C4-2B (cell line): Measurements from ENCODE around the gene RYR3.

ENCODE experiments used
- ZFX ChIP-seq: fragments of 450-650 bp; IDR thresholded peaks from 2 replicates; pipeline ENCODE4 v1.6.1; 2017
- TF ChIP-seq, protein P1 (sequence below): fragments of 450-650 bp; conservative IDR thresholded peaks from 2 replicates; pipeline ENCODE4 v1.5.1; 2017; ENCODE audit warnings: mild to moderate bottlenecking

DNA sequence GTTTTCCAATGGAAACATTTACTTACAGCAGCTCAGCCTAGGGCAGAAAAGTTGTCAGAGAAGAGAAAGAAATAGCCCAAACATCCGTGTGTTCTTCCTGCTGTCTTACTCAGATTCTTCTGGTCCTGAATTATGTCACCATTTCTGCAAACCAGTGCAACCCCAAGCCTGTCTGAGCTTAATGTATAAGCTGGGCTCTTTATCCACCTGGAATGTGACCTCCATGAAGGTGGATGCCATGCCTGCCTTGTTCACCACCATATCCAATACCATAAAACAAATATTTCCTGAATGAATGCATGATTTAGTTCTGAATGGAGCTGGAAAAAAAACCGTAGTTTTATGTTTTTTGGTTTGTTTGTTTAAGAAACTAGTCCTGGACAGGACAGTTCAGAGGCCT is 150.9 kb downstream of the RYR3 start:
- TF ChIP-seq, protein P1, sequence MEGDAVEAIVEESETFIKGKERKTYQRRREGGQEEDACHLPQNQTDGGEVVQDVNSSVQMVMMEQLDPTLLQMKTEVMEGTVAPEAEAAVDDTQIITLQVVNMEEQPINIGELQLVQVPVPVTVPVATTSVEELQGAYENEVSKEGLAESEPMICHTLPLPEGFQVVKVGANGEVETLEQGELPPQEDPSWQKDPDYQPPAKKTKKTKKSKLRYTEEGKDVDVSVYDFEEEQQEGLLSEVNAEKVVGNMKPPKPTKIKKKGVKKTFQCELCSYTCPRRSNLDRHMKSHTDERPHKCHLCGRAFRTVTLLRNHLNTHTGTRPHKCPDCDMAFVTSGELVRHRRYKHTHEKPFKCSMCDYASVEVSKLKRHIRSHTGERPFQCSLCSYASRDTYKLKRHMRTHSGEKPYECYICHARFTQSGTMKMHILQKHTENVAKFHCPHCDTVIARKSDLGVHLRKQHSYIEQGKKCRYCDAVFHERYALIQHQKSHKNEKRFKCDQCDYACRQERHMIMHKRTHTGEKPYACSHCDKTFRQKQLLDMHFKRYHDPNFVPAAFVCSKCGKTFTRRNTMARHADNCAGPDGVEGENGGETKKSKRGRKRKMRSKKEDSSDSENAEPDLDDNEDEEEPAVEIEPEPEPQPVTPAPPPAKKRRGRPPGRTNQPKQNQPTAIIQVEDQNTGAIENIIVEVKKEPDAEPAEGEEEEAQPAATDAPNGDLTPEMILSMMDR = no peak
- no peak for TF ChIP-seq ZFX
